SK-N-SH (cell line): ENCODE measurements around the gene PLXNA4.

ENCODE experiments used
- USF1 ChIP-seq: IDR thresholded peaks from 2 replicates; pipeline ENCODE4 v1.4.0; 2012; ENCODE audit warnings: low read depth, borderline replicate concordance
- YY1 ChIP-seq: IDR thresholded peaks from 2 replicates; pipeline ENCODE4 v1.4.0; 2012; ENCODE audit warnings: low read depth, mild to moderate bottlenecking

GRCh38 chr7:132199626-132200025 lies 376.6 kb downstream of the PLXNA4 start:
- TF ChIP-seq YY1 (no peak), USF1 (no peak)
